Calu3 (cell line): ENCODE data around the gene GHR. TPM values are rescaled to one million over a fixed set of nuclear protein-coding genes. Genes with fewer than 3 reads are reported as not detected.

Experiments used
- BruUV-seq: library from RNA; stranded (reverse); fragments of 400-500 nt; replicated peaks from 2 replicates; lab custom pipeline; 2021; lab: Mats Ljungman, UMichigan
- CTCF ChIA-PET: fragments of 300-600 bp; sonication (Branson Sonifier 250); formaldehyde crosslinking; loops from one replicate; lab custom pipeline; 2022; ENCODE audit warnings: antibody characterized with exemption; lab: Charles Lee
- DNase-seq: peaks from one replicate; pipeline ENCODE4 v3.0.0; 2022
- H3K27ac Mint-ChIP-seq: one replicate; pipeline ENCODE4 v1.8.0; 2022; ENCODE audit warnings: mixed read lengths; ENCODE audit not compliant: unreplicated experiment
- H3K27me3 Mint-ChIP-seq: one replicate; pipeline ENCODE4 v1.8.0; 2022; ENCODE audit warnings: mixed read lengths; ENCODE audit not compliant: unreplicated experiment
- H3K36me3 Mint-ChIP-seq: one replicate; pipeline ENCODE4 v1.8.0; 2022; ENCODE audit warnings: mild to moderate bottlenecking, moderate library complexity, mixed read lengths; ENCODE audit not compliant: insufficient read depth, unreplicated experiment
- H3K4me1 Mint-ChIP-seq: one replicate; pipeline ENCODE4 v1.8.0; 2022; ENCODE audit warnings: mild to moderate bottlenecking, low read depth, mixed read lengths; ENCODE audit not compliant: unreplicated experiment
- H3K4me3 Mint-ChIP-seq: one replicate; pipeline ENCODE4 v1.8.0; 2022; ENCODE audit warnings: mild to moderate bottlenecking, low read depth, moderate library complexity, mixed read lengths; ENCODE audit not compliant: unreplicated experiment
- H3K9me3 Mint-ChIP-seq: one replicate; pipeline ENCODE4 v1.8.0; 2022; ENCODE audit warnings: low read depth, mixed read lengths; ENCODE audit not compliant: unreplicated experiment
- CTCF ChIP-seq: fragments of 200-600 bp; IDR thresholded peaks from one replicate; pipeline ENCODE4 v1.8.0; 2022; ENCODE audit warnings: antibody characterized with exemption; ENCODE audit not compliant: unreplicated experiment
- intact Hi-C: fragments of 100-400 bp; cut with micrococcal nuclease; formaldehyde crosslinking; loops from one replicate; pipeline ENCODE4 v1.10.0; 2022; ENCODE audit not compliant: unreplicated experiment
- total RNA-seq: library from RNA; stranded (reverse); gene quantifications from 2 replicates; pipeline ENCODE4 v1.2.3, GENCODE V29; 2022

The GHR gene
- total RNA-seq, 1 experiment from 2014 or later: 0.45 TPM

- CTCF ChIA-PET: interaction anchor here (1.8 kb wide), 1 partner anchor 27 kb away, joined by 5 read pairs; the partner anchor contains the start of gene GHR
- no peaks in the 10 kb centered on the region for H3K4me1 Mint-ChIP-seq
These were observed 27.1 kb upstream of the GHR start for GRCh38 chr5:42396111-42396510.

GRCh38 chr5:42397267-42397666, 26.0 kb upstream of the GHR start:
- no peak for DNase-seq
- BruUV-seq: no TSS peak
- CTCF ChIA-PET: interaction anchor here (1.8 kb wide), 1 partner anchor 26 kb away, joined by 5 read pairs; the partner anchor contains the start of gene GHR
- no peak overlapping the region for H3K4me3 Mint-ChIP-seq
- H3K36me3 Mint-ChIP-seq: no peaks in the 10 kb centered on the region
- intact Hi-C loops: no loop called here
- H3K27me3 Mint-ChIP-seq: peaks cover 16% of the 10 kb centered on the region
- no peak for TF ChIP-seq CTCF
- no peaks in the 10 kb centered on the region for H3K4me1 Mint-ChIP-seq
- H3K27ac Mint-ChIP-seq: no peak overlapping the region
- peaks cover 3% of the 10 kb centered on the region for H3K9me3 Mint-ChIP-seq

More at GRCh38 chr5:42396111-42396510, 27.1 kb upstream of the GHR start:
- H3K27ac Mint-ChIP-seq: no peak overlapping the region
- H3K36me3 Mint-ChIP-seq: no peaks in the 10 kb centered on the region
- no peak for TF ChIP-seq CTCF
- H3K27me3 Mint-ChIP-seq: peaks cover 16% of the 10 kb centered on the region
- no TSS peak for BruUV-seq
- H3K4me3 Mint-ChIP-seq: no peak overlapping the region
- peaks cover 3% of the 10 kb centered on the region for H3K9me3 Mint-ChIP-seq
- intact Hi-C loops: no loop called here
- no peak for DNase-seq

GRCh38 chr5:42399702-42400101, 23.5 kb upstream of the GHR start:
- no peaks in the 10 kb centered on the region for H3K4me1 Mint-ChIP-seq
- intact Hi-C loops: no loop called here
- CTCF ChIA-PET: no interaction called here
- peaks cover 29% of the 10 kb centered on the region for H3K27me3 Mint-ChIP-seq
- no peaks in the 10 kb centered on the region for H3K9me3 Mint-ChIP-seq
- no peak for TF ChIP-seq CTCF
- H3K4me3 Mint-ChIP-seq: no peak overlapping the region
- no peak for DNase-seq
- no peak overlapping the region for H3K27ac Mint-ChIP-seq
- BruUV-seq: no TSS peak
- no peaks in the 10 kb centered on the region for H3K36me3 Mint-ChIP-seq

GRCh38 chr5:42400474-42400873, 22.8 kb upstream of the GHR start:
- no peaks in the 10 kb centered on the region for H3K9me3 Mint-ChIP-seq
- no peak for DNase-seq
- CTCF ChIA-PET: no interaction called here
- no peaks in the 10 kb centered on the region for H3K4me1 Mint-ChIP-seq
- peaks cover 29% of the 10 kb centered on the region for H3K27me3 Mint-ChIP-seq
- intact Hi-C loops: no loop called here
- no peak for TF ChIP-seq CTCF
- no peak overlapping the region for H3K4me3 Mint-ChIP-seq
- no peaks in the 10 kb centered on the region for H3K36me3 Mint-ChIP-seq
- BruUV-seq: no TSS peak
- H3K27ac Mint-ChIP-seq: no peak overlapping the region
